GM12878 (cell line): ENCODE results near the gene DKK1. TPM values are rescaled to one million over a fixed set of nuclear protein-coding genes. Genes with fewer than 3 reads are reported as not detected.

Experiments
- ATAC-seq: fragments of 200-7000 bp; cut with Tn5 transposase; 3 replicates; pipeline ENCODE4 v1.9.1; 2020; ENCODE audit warnings: mild to moderate bottlenecking, moderate library complexity
- BruUV-seq: library from RNA; stranded (reverse); fragments of 400-500 nt; replicated peaks from 2 replicates; lab custom pipeline; 2021; lab: Mats Ljungman, UMichigan
- CTCF ChIA-PET: fragments of 300-600 bp; sonication (Branson Sonifier 250); formaldehyde crosslinking; extraction: SDS; loops from one replicate; lab custom pipeline; 2021; ENCODE audit warnings: inconsistent platforms; lab: Yijun Ruan, JAX
- POLR2A ChIA-PET: fragments of 350-600 bp; formaldehyde crosslinking; extraction: SDS; loops from one replicate; lab custom pipeline; 2021; ENCODE audit warnings: inconsistent platforms; lab: Charles Lee
- RAD21 ChIA-PET: fragments of 300-600 bp; sonication (Branson Sonifier 250); formaldehyde crosslinking; loops from one replicate; lab custom pipeline; 2023; ENCODE audit warnings: antibody characterized with exemption; ENCODE audit not compliant: unreplicated experiment; lab: Charles Lee
- SMC1A ChIA-PET: fragments of 300-600 bp; sonication (Branson Sonifier 250); formaldehyde crosslinking; loops from one replicate; lab custom pipeline; 2023; ENCODE audit not compliant: unreplicated experiment, uncharacterized antibody; lab: Charles Lee
- DNase-seq: peaks from one replicate; pipeline ENCODE4 v3.0.0-alpha.2; 2011; ENCODE audit warnings: low read depth, low spot score
- FAIRE-seq: peaks from 3 replicates; lab custom pipeline; 2011; peaks lifted over from hg19 to GRCh38; lab: Jason Lieb, UNC
- H2AFZ ChIP-seq: 2 replicates; pipeline ENCODE4 v1.6.0; 2011; ENCODE audit warnings: low read depth, low read length, control low read depth; ENCODE audit not compliant: control insufficient read depth
- H3K27ac ChIP-seq: 2 replicates; pipeline ENCODE4 v1.5.1; 2011; ENCODE audit warnings: control low read depth; ENCODE audit not compliant: control insufficient read depth, insufficient read depth
- H3K27me3 ChIP-seq, 2 experiments: replicated peaks in 1 of 2; 2 replicates each; pipeline versions ENCODE4 v1.6.0 to v1.6.1; 2011; ENCODE audit warnings: low read length in 1 of 2; ENCODE audit not compliant: control insufficient read depth in 2 of 2, insufficient read depth in 2 of 2
- H3K36me3 ChIP-seq, 2 experiments: 2 replicates each; pipeline ENCODE4 v1.5.1; 2011; ENCODE audit warnings: low read length in 1 of 2; ENCODE audit not compliant: control insufficient read depth in 2 of 2, insufficient read depth in 2 of 2
- H3K4me1 ChIP-seq: 2 replicates; pipeline ENCODE4 v1.6.1; 2011; ENCODE audit warnings: mild to moderate bottlenecking, low read length, moderate library complexity, mixed read lengths; ENCODE audit not compliant: control insufficient read depth, insufficient read depth
- H3K4me2 ChIP-seq: 2 replicates; pipeline ENCODE4 v1.6.0; 2011; ENCODE audit warnings: control low read depth; ENCODE audit not compliant: control insufficient read depth, insufficient read depth
- H3K4me3 ChIP-seq: fragments of 200-600 bp; sonication (generic); 2 replicates; pipeline ENCODE4 v1.5.1; 2016
- H3K79me2 ChIP-seq: 2 replicates; pipeline ENCODE4 v1.6.0; 2011; ENCODE audit warnings: low read length; ENCODE audit not compliant: control insufficient read depth, insufficient read depth
- H3K9ac ChIP-seq: 2 replicates; pipeline ENCODE4 v1.8.0; 2011; ENCODE audit warnings: low read length, control low read depth, mixed read lengths; ENCODE audit not compliant: control insufficient read depth, insufficient read depth
- H3K9me3 ChIP-seq: replicated peaks from 3 replicates; pipeline ENCODE4 v1.5.1; 2011; ENCODE audit warnings: mild to moderate bottlenecking, low read length; ENCODE audit not compliant: control insufficient read depth, insufficient read depth
- H4K20me1 ChIP-seq: 2 replicates; pipeline ENCODE4 v1.6.0; 2011; ENCODE audit not compliant: control insufficient read depth, insufficient read depth
- BACH1 ChIP-seq: fragments of 450-650 bp; IDR thresholded peaks from 2 replicates; pipeline ENCODE4 v1.6.1; 2017; ENCODE audit warnings: mild to moderate bottlenecking, borderline replicate concordance
- CREM ChIP-seq: IDR thresholded peaks from 2 replicates; pipeline ENCODE4 v1.6.1; 2014; ENCODE audit warnings: antibody characterized with exemption, low read depth
- E2F8 ChIP-seq: fragments of 450-650 bp; IDR thresholded peaks from 2 replicates; pipeline ENCODE4 v1.6.1; 2018; ENCODE audit warnings: mild to moderate bottlenecking, low read depth, moderate library complexity; ENCODE audit not compliant: partially characterized antibody
- GABPA ChIP-seq: IDR thresholded peaks from 2 replicates; pipeline ENCODE4 v1.6.1; 2014; ENCODE audit warnings: antibody characterized with exemption, low read depth, mild to moderate bottlenecking, inconsistent platforms
- HCFC1 ChIP-seq: fragments of 150-350 bp; IDR thresholded peaks from 2 replicates; pipeline ENCODE4 v1.6.1; 2014; ENCODE audit warnings: low read length
- HDAC2 ChIP-seq: fragments of 200-600 bp; sonication (generic); IDR thresholded peaks from 2 replicates; pipeline ENCODE4 v1.6.1; 2017
- HDAC6 ChIP-seq: fragments of 200-600 bp; sonication (generic); IDR thresholded peaks from one replicate; pipeline ENCODE4 v1.8.0; 2017; ENCODE audit warnings: antibody characterized with exemption; ENCODE audit not compliant: unreplicated experiment
- IKZF2 ChIP-seq, 2 experiments: fragments of 450-650 bp; IDR thresholded peaks; 2 replicates each; pipeline ENCODE4 v1.6.1; 2017; ENCODE audit warnings: mild to moderate bottlenecking in 2 of 2, moderate library complexity in 2 of 2
- MEF2B ChIP-seq: fragments of 450-650 bp; IDR thresholded peaks from 2 replicates; pipeline ENCODE4 v1.6.1; 2018; ENCODE audit warnings: mild to moderate bottlenecking, moderate library complexity; ENCODE audit not compliant: partially characterized antibody, poor library complexity, severe bottlenecking
- MXI1 ChIP-seq: fragments of 150-350 bp; IDR thresholded peaks from 2 replicates; pipeline ENCODE4 v1.6.1; 2011; ENCODE audit warnings: low read depth, mild to moderate bottlenecking, inconsistent platforms, low read length, improper control_type of control experiment
- NFYB ChIP-seq: IDR thresholded peaks from 2 replicates; pipeline ENCODE4 v1.6.1; 2011; ENCODE audit warnings: low read depth, mild to moderate bottlenecking, low read length, improper control_type of control experiment, moderate library complexity; ENCODE audit not compliant: insufficient read depth
- PAX5 ChIP-seq: IDR thresholded peaks from 2 replicates; pipeline ENCODE4 v1.6.1; 2011; ENCODE audit warnings: low read depth, low read length, borderline replicate concordance
- RB1 ChIP-seq: fragments of 450-650 bp; formaldehyde crosslinking; IDR thresholded peaks from 2 replicates; pipeline ENCODE4 v1.6.1; 2017; ENCODE audit warnings: mild to moderate bottlenecking, borderline replicate concordance
- SMARCA5 ChIP-seq: fragments of 450-650 bp; IDR thresholded peaks from 2 replicates; pipeline ENCODE4 v1.6.1; 2017; ENCODE audit warnings: mild to moderate bottlenecking
- SREBF1 ChIP-seq: IDR thresholded peaks from 2 replicates; pipeline ENCODE4 v1.6.1; 2012; ENCODE audit warnings: mild to moderate bottlenecking, low read length
- WGBS: methylation state at CpG from one replicate; pipeline ENCODE4 v1.1.6; 2016; ENCODE audit warnings: low lambda C conversion rate; ENCODE audit not compliant: insufficient replicate concordance, insufficient coverage; ENCODE audit errors: missing lambda C conversion rate; 5-methylcytosine and 5-hydroxymethylcytosine counted together
- in situ Hi-C: fragments of 300-500 bp; cut with MboI; formaldehyde crosslinking; loops from 9 replicates; pipeline ENCODE4 v1.14.3; 2018; ENCODE audit warnings: mixed read lengths
- intact Hi-C: fragments of 100-400 bp; cut with micrococcal nuclease; formaldehyde crosslinking; loops from one replicate; pipeline ENCODE4 v1.14.2; 2022; ENCODE audit not compliant: unreplicated experiment
- polyA plus RNA-seq, 11 experiments: library from polyadenylated mRNA; depleted of rRNA in 4 of 11; unstranded in 6 of 11; stranded (reverse) in 5 of 11; fragments of >200 nt; fragmentation: Nextera tagmentation in 4 of 11; fragmentation: Illumina TruSeq in 1 of 11; extraction: Ambion mirVana in 4 of 11; extraction: Trizol in 1 of 11; gene quantifications; 1 replicate in 1 of 11; 2 replicates in 10 of 11; pipeline versions ENCODE4 v1.2.1 to v1.2.3, GENCODE V29; 2011 to 2016; ENCODE audit warnings: inconsistent platforms in 2 of 11, missing spikeins in 2 of 11, low read depth in 1 of 11
- total RNA-seq, 4 experiments: library from RNA; depleted of rRNA in 3 of 4; stranded (reverse); fragments of >200 nt in 3 of 4; fragmentation: Illumina TruSeq in 1 of 4; extraction: Trizol in 1 of 4; gene quantifications; 2 replicates each; pipeline versions ENCODE4 v1.2.1 to v1.2.3, GENCODE V29; 2013 to 2021

DKK1 gene
- total and polyA plus RNA-seq, 10 of the 15 experiments (the other 5 are each of a cell fraction or from before 2014, with no cell fraction given) = 0.12 to 0.77 (median 0.33) TPM; not detected in 7

GRCh38 chr10:52322936-52323335 lies 8.9 kb downstream of the DKK1 start:
- POLR2A ChIA-PET = no interaction called here
- WGBS = 25% methylated on average over 1 of the region's 1 CpG
- no peaks in the 10 kb centered on the region for H3K4me1 ChIP-seq

More at GRCh38 chr10:52322936-52323335, 8.9 kb downstream of the DKK1 start:
- Histone ChIP-seq H3K36me3 (no peaks in the 10 kb centered on the region), H3K9me3 (no peaks in the 10 kb centered on the region), H2AFZ (no peak overlapping the region), H3K27me3 (no peaks in the 10 kb centered on the region), H3K79me2 (no peaks in the 10 kb centered on the region), H3K4me3 (no peak overlapping the region), H3K4me2 (no peak overlapping the region), H3K27ac (no peak overlapping the region), H4K20me1 (no peaks in the 10 kb centered on the region), H3K9ac (no peak overlapping the region)
- ChIA-PET CTCF (no interaction called here), RAD21 (no interaction called here), SMC1A (interaction anchor here (0.7 to 0.9 kb wide), 2 partner anchors 10 to 23 kb away, joined by 3 to 4 read pairs; no protein-coding TSS in a partner anchor)
- in situ Hi-C loops = no loop called here
- no TSS peak for BruUV-seq
- ATAC-seq (no peak), DNase-seq (no peak), FAIRE-seq (no peak)
- no peak for TF ChIP-seq CREM
- TF ChIP-seq MXI1 = no peak
- TF ChIP-seq SREBF1 = no peak
- TF ChIP-seq IKZF2 (IDR thresholded peaks at IDR 0.05) = no peak
- no peak for TF ChIP-seq RB1
- TF ChIP-seq PAX5 = no peak
- no peak for TF ChIP-seq SMARCA5
- TF ChIP-seq E2F8 = no peak
- TF ChIP-seq HDAC2 = no peak
- TF ChIP-seq HCFC1 = no peak
- TF ChIP-seq GABPA = no peak
- no peak for TF ChIP-seq NFYB
- TF ChIP-seq BACH1 = no peak
- TF ChIP-seq HDAC6 = no peak
- TF ChIP-seq MEF2B = no peak
- intact Hi-C loops = no loop called here
